Sigmoid colon (tissue), 7 donors: Measurements from ENCODE around the gene BMP10. TPM values are rescaled to one million over a fixed set of nuclear protein-coding genes. Genes with fewer than 3 reads are reported as not detected.

Experiments used
- DNase-seq: peaks from one replicate; pipeline ENCODE4 v3.0.0-alpha.2; 2019
- H3K27ac ChIP-seq, 4 donors: fragments of 200-600 bp; sonication (generic); one replicate each; pipeline ENCODE4 v1.5.1; 2016 to 2019; ENCODE audit warnings: mild to moderate bottlenecking in 1 of 4
- H3K27me3 ChIP-seq, 3 donors: fragments of 200-600 bp; sonication (generic); one replicate each; pipeline ENCODE4 v1.5.1; 2019; ENCODE audit warnings: mild to moderate bottlenecking in 1 of 3
- H3K36me3 ChIP-seq, 4 donors: fragments of 200-600 bp; sonication (generic); one replicate each; pipeline ENCODE4 v1.5.1; 2016 to 2019
- H3K4me1 ChIP-seq, 4 donors: fragments of 200-600 bp; sonication (generic); one replicate each; pipeline ENCODE4 v1.5.1; 2017 to 2019
- H3K4me3 ChIP-seq, 4 donors: fragments of 200-600 bp; sonication (generic); one replicate each; pipeline ENCODE4 v1.5.1; 2017 to 2019; ENCODE audit warnings: mild to moderate bottlenecking in 2 of 4, moderate library complexity in 1 of 4
- H3K9me3 ChIP-seq, 4 donors: fragments of 200-600 bp in 3 of 4; sonication (generic) in 3 of 4; one replicate each; pipeline versions ENCODE4 v1.5.1 to v1.6.1; 2013 to 2019
- CTCF ChIP-seq, 4 experiments: fragments of 450-650 bp in 3 of 4; fragments of 200-600 bp in 1 of 4; IDR thresholded peaks; one replicate each; pipeline ENCODE4 v1.5.1; 2016 to 2019; ENCODE audit warnings: antibody characterized with exemption in 4 of 4, mild to moderate bottlenecking in 3 of 4, moderate library complexity in 2 of 4
- EP300 ChIP-seq, 4 donors: sonication (generic); formaldehyde crosslinking; IDR thresholded peaks; one replicate each; pipeline ENCODE4 v1.6.1; 2017; ENCODE audit warnings: antibody characterized with exemption in 4 of 4
- POLR2A ChIP-seq, 2 donors: fragments of 450-650 bp; IDR thresholded peaks; one replicate each; pipeline ENCODE4 v1.6.1; 2016; ENCODE audit warnings: antibody characterized with exemption in 2 of 2, mild to moderate bottlenecking in 2 of 2, moderate library complexity in 2 of 2
- POLR2AphosphoS5 ChIP-seq, 4 donors: sonication (generic); formaldehyde crosslinking; IDR thresholded peaks; one replicate each; pipeline ENCODE4 v1.6.1; 2017; ENCODE audit warnings: antibody characterized with exemption in 4 of 4
- WGBS, 2 donors: extraction: QIAGEN DNeasy Blood & Tissue Kit; methylation state at CpG; one replicate each; pipeline ENCODE4 v1.1.7; 2013; 5-methylcytosine and 5-hydroxymethylcytosine counted together
- intact Hi-C: fragments of 100-400 bp; cut with DNase I; formaldehyde crosslinking; loops from one replicate; pipeline ENCODE4 v1.15.1; 2023
- polyA plus RNA-seq, 3 donors: library from polyadenylated mRNA; stranded (reverse); fragments of 200-250 nt; gene quantifications; one replicate each; pipeline ENCODE4 v1.2.3, GENCODE V29; 2013
- total RNA-seq, 4 donors: library from RNA; depleted of rRNA; stranded (reverse); fragments of >200 nt; gene quantifications; one replicate each; pipeline ENCODE4 v1.1.0, GENCODE V29; 2016
- donor health status: healthy with polysubstance abuse.
- donor health status: Bipolar disorder and iron deficiency.
- donor health status: healthy.

The BMP10 gene
- total and polyA plus RNA-seq, 7 donors, result not detected

GRCh38 chr2:68857202-68857845, 13.9 kb downstream of the BMP10 start:
- Histone ChIP-seq H3K36me3 (no peaks in the 10 kb centered on the region), H3K27ac (no peak overlapping the region), H3K27me3 (no peaks in the 10 kb centered on the region), H3K9me3 (no peaks in the 10 kb centered on the region), H3K4me3 (no peak overlapping the region), H3K4me1 (peaks cover 0 to 39% (median 13%) of the 10 kb centered on the region in 4 donors)
- intact Hi-C loops, result no loop called here
- DNase-seq, result no peak
- TF ChIP-seq EP300 (IDR thresholded peaks at IDR 0.05) (no peak), CTCF (IDR thresholded peaks at IDR 0.05) (no peak), POLR2AphosphoS5 (IDR thresholded peaks at IDR 0.05) (no peak), POLR2A (IDR thresholded peaks at IDR 0.05) (no peak)
- WGBS, 2 donors, result 77 to 78% methylated on average over 3 of the region's 3 CpGs

GRCh38 chr2:68855550-68855949, 15.6 kb downstream of the BMP10 start:
- Histone ChIP-seq H3K4me1 (peaks cover 0 to 31% (median 12%) of the 10 kb centered on the region in 4 donors), H3K27ac (no peak overlapping the region), H3K27me3 (no peaks in the 10 kb centered on the region), H3K9me3 (no peaks in the 10 kb centered on the region), H3K4me3 (no peak overlapping the region), H3K36me3 (no peaks in the 10 kb centered on the region)
- no peak for DNase-seq
- WGBS, 2 donors, result 92 to 96% methylated on average over 3 of the region's 3 CpGs
- no peak for TF ChIP-seq EP300 (IDR thresholded peaks at IDR 0.05)
- TF ChIP-seq POLR2A (IDR thresholded peaks at IDR 0.05), result no peak
- no peak for TF ChIP-seq POLR2AphosphoS5 (IDR thresholded peaks at IDR 0.05)
- no peak for TF ChIP-seq CTCF (IDR thresholded peaks at IDR 0.05)
- intact Hi-C loops, result no loop called here

GRCh38 chr2:68854476-68854875, 16.7 kb downstream of the BMP10 start:
- intact Hi-C loops, result no loop called here
- Histone ChIP-seq H3K9me3 (no peaks in the 10 kb centered on the region), H3K27ac (no peak overlapping the region), H3K4me3 (no peak overlapping the region), H3K36me3 (no peaks in the 10 kb centered on the region), H3K27me3 (no peaks in the 10 kb centered on the region), H3K4me1 (peaks cover 0 to 20% (median 6%) of the 10 kb centered on the region in 4 donors)
- TF ChIP-seq POLR2AphosphoS5 (IDR thresholded peaks at IDR 0.05), result no peak
- no peak for TF ChIP-seq EP300 (IDR thresholded peaks at IDR 0.05)
- no peak for TF ChIP-seq POLR2A (IDR thresholded peaks at IDR 0.05)
- TF ChIP-seq CTCF (IDR thresholded peaks at IDR 0.05), result no peak
- no peak for DNase-seq

GRCh38 chr2:68853915-68854314, 17.3 kb downstream of the BMP10 start:
- Histone ChIP-seq H3K27me3 (no peaks in the 10 kb centered on the region), H3K4me1 (peaks cover 0 to 15% (median 4%) of the 10 kb centered on the region in 4 donors), H3K27ac (no peak overlapping the region), H3K9me3 (no peaks in the 10 kb centered on the region), H3K36me3 (no peaks in the 10 kb centered on the region), H3K4me3 (no peak overlapping the region)
- intact Hi-C loops, result no loop called here
- no peak for DNase-seq
- 81 to 87% methylated on average over 4 of the region's 4 CpGs for WGBS, 2 donors
- TF ChIP-seq POLR2AphosphoS5 (IDR thresholded peaks at IDR 0.05) (no peak), EP300 (IDR thresholded peaks at IDR 0.05) (no peak), CTCF (IDR thresholded peaks at IDR 0.05) (no peak), POLR2A (IDR thresholded peaks at IDR 0.05) (no peak)

GRCh38 chr2:68853035-68853434, 18.2 kb downstream of the BMP10 start:
- Histone ChIP-seq H3K36me3 (no peaks in the 10 kb centered on the region), H3K27ac (no peak overlapping the region), H3K4me3 (no peak overlapping the region), H3K9me3 (no peaks in the 10 kb centered on the region), H3K27me3 (no peaks in the 10 kb centered on the region), H3K4me1 (peaks cover 0 to 6% (median 0%) of the 10 kb centered on the region in 4 donors)
- DNase-seq, result no peak
- TF ChIP-seq POLR2A (IDR thresholded peaks at IDR 0.05) (no peak), EP300 (IDR thresholded peaks at IDR 0.05) (no peak), POLR2AphosphoS5 (IDR thresholded peaks at IDR 0.05) (no peak), CTCF (IDR thresholded peaks at IDR 0.05) (no peak)
- WGBS, 2 donors, result 82 to 84% methylated on average over 2 of the region's 2 CpGs
- intact Hi-C loops, result no loop called here
